ENCODE measurements around the gene MBTPS2. TPM values are rescaled to one million over a fixed set of nuclear protein-coding genes. Genes with fewer than 3 reads are reported as not detected.

The MBTPS2 gene
- total RNA-seq, 2 experiments from 2014 or later: 12.6 to 12.8 TPM

DNA sequence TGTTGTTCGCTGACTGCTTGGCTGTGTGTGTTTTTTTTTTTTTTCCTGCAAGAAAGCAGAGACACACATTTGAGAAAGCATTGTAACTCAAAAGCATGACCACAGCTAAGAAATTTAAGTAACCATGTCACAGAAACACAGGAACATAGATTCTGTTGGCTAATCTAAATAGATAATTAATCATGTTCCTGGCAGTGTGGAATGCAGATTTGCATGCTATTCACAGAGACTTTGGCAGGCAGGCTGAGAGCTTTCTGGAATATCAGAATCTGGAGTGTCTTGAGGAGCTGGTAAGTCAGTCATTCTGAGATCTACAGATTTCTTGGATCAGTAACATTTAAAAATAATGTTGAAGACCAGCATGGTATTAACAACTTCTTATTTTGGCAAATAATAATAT, 67.8 kb downstream of the MBTPS2 start:
- POLR2A ChIA-PET: no interaction called here
- H3K4me3 Mint-ChIP-seq: no peak overlapping the region
- no peaks in the 10 kb centered on the region for H3K27me3 Mint-ChIP-seq
- H3K27ac Mint-ChIP-seq: no peak overlapping the region
- no peaks in the 10 kb centered on the region for H3K4me1 Mint-ChIP-seq (ENCODE audit: low read depth)
- no peaks in the 10 kb centered on the region for H3K9me3 Mint-ChIP-seq
- no peaks in the 10 kb centered on the region for H3K36me3 Mint-ChIP-seq (ENCODE audit: low read depth)
- intact Hi-C loops (cut with micrococcal nuclease): no loop called here
- TF ChIP-seq, protein P1, sequence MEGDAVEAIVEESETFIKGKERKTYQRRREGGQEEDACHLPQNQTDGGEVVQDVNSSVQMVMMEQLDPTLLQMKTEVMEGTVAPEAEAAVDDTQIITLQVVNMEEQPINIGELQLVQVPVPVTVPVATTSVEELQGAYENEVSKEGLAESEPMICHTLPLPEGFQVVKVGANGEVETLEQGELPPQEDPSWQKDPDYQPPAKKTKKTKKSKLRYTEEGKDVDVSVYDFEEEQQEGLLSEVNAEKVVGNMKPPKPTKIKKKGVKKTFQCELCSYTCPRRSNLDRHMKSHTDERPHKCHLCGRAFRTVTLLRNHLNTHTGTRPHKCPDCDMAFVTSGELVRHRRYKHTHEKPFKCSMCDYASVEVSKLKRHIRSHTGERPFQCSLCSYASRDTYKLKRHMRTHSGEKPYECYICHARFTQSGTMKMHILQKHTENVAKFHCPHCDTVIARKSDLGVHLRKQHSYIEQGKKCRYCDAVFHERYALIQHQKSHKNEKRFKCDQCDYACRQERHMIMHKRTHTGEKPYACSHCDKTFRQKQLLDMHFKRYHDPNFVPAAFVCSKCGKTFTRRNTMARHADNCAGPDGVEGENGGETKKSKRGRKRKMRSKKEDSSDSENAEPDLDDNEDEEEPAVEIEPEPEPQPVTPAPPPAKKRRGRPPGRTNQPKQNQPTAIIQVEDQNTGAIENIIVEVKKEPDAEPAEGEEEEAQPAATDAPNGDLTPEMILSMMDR (IDR thresholded peaks at IDR 0.05): no peak
- CTCF ChIA-PET: no interaction called here
- DNase-seq (no peak), ATAC-seq (no peak)

DNA sequence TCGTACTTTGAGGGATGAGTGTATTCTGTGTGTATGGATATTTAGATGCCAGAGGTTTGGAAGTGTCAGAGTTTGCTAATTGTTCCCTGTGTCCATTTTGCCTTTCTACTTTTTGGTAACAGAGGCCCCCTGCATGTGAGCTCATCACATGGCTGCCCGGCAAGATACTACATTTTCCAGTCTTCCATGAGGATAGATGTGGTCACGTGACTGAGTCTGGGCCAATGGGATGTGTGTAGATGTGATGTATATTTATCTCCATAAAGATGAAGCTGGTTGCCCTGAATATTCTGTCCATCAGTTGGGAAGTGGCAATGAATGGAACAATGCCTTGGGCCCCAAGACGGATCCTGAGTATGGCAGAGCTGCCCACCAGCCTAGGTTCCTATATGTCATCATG, 72.1 kb downstream of the MBTPS2 start:
- Mint-ChIP-seq H3K9me3 (no peaks in the 10 kb centered on the region), H3K4me1 (ENCODE audit: low read depth) (no peaks in the 10 kb centered on the region), H3K4me3 (no peak overlapping the region), H3K36me3 (ENCODE audit: low read depth) (no peaks in the 10 kb centered on the region), H3K27ac (no peak overlapping the region), H3K27me3 (no peaks in the 10 kb centered on the region)
- DNase-seq (no peak), ATAC-seq (no peak)
- ChIA-PET POLR2A (no interaction called here), CTCF (no interaction called here)
- TF ChIP-seq, protein P1 (IDR thresholded peaks at IDR 0.05): no peak
- intact Hi-C loops (cut with micrococcal nuclease): no loop called here

DNA sequence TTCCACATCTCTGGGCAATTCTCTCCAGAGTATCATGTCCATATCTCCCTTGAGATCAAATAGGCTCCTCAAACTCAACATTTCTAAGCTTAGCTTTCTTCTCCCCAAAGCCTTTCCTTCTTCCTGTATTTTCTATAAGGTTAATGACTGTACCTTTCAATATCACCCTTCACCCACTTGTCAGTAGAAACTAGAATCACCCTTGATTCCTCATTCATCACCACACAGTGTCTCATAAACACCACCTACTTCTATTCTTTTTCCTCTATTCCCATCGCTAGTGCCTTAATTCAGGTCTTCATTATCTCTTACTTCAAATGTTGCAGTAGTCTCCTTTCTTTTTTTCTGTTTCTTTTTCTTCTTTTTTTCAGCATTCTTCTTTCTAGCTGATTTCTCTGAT, 72.8 kb downstream of the MBTPS2 start:
- TF ChIP-seq, protein P1 (IDR thresholded peaks at IDR 0.05): no peak
- no peaks in the 10 kb centered on the region for H3K9me3 Mint-ChIP-seq
- CTCF ChIA-PET: no interaction called here
- intact Hi-C loops (cut with micrococcal nuclease): no loop called here
- no peaks in the 10 kb centered on the region for H3K4me1 Mint-ChIP-seq (ENCODE audit: low read depth)
- ATAC-seq (no peak), DNase-seq (no peak)
- no peak overlapping the region for H3K4me3 Mint-ChIP-seq
- H3K27me3 Mint-ChIP-seq: no peaks in the 10 kb centered on the region
- POLR2A ChIA-PET: no interaction called here
- no peak overlapping the region for H3K27ac Mint-ChIP-seq
- H3K36me3 Mint-ChIP-seq (ENCODE audit: low read depth): no peaks in the 10 kb centered on the region

DNA sequence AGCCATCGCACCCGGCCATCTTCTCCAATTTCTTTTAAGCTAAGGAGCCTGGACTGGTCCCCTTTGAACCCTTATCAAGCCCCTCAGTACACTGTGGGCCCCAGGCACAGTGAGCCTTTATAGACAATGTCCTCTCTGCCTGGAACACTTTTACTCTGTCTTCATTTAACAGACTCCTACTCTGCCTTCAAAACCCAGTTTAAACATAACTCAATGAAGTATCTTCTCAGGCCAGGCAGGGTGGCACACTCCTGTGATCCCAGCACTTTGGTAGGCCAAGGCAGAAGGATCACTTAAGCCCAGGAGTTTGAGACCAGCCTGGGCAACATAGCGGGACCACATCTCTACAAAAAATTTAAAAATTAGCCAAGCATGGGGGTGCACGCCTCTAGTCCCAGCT, 73.6 kb downstream of the MBTPS2 start:
- Mint-ChIP-seq H3K4me1 (ENCODE audit: low read depth) (no peaks in the 10 kb centered on the region), H3K27ac (no peak overlapping the region), H3K4me3 (no peak overlapping the region), H3K27me3 (no peaks in the 10 kb centered on the region), H3K9me3 (no peaks in the 10 kb centered on the region), H3K36me3 (ENCODE audit: low read depth) (no peaks in the 10 kb centered on the region)
- intact Hi-C loops (cut with micrococcal nuclease): no loop called here
- DNase-seq: no peak
- TF ChIP-seq, protein P1 (IDR thresholded peaks at IDR 0.05): no peak
- CTCF ChIA-PET: no interaction called here
- ATAC-seq: no peak
- POLR2A ChIA-PET: no interaction called here

DNA sequence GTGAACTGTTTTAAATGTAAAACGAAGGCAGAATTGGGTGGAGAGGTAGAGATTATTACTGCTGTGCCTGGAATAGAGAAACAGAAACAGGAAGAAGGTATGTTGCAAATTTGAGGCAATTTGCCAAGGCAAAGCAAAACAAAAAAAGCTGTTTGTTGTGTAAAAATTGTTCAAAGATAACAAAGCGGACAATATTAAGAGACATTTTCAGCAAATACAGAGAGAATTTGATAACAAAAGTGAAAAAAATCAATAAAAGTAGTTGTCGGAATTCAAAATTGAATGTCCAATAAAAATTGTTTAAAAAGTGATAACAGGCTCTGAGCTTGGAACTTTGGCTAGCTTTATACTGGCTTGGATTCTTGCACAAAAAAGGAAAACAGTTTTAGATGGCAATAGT, 86.7 kb downstream of the MBTPS2 start:
- H3K4me3 Mint-ChIP-seq: no peak overlapping the region
- H3K9me3 Mint-ChIP-seq: peaks cover 5% of the 10 kb centered on the region
- H3K27me3 Mint-ChIP-seq: no peaks in the 10 kb centered on the region
- TF ChIP-seq, protein P1 (IDR thresholded peaks at IDR 0.05): no peak
- POLR2A ChIA-PET: no interaction called here
- intact Hi-C loops (cut with micrococcal nuclease): loop anchor here (2.0 kb wide), 1 partner anchor 15 kb away; the partner anchor contains the start of gene SMS
- no peak for DNase-seq
- no peak overlapping the region for H3K27ac Mint-ChIP-seq
- H3K36me3 Mint-ChIP-seq (ENCODE audit: low read depth): peaks cover 7% of the 10 kb centered on the region
- H3K4me1 Mint-ChIP-seq (ENCODE audit: low read depth): peaks cover 31% of the 10 kb centered on the region
- no peak for ATAC-seq
- CTCF ChIA-PET: interaction anchor here (0.7 kb wide), 1 partner anchor 13 kb away, joined by 3 read pairs; no protein-coding TSS in a partner anchor
